Measurements from ENCODE around the gene C4B.

GRCh38 chr6:31978831-31979230 is 35.8 kb upstream of the C4B start:
- no peak for TF ChIP-seq CTCF (IDR thresholded peaks at IDR 0.05; ENCODE audit: extremely low read depth in 1 of 2, insufficient read depth in 1 of 2, low read depth in 1 of 2, low read length in 2 of 2)
- no peak for TF ChIP-seq POLR2AphosphoS5 (IDR thresholded peaks at IDR 0.05; ENCODE audit: insufficient read depth, low read depth, low read length)
- no peak for TF ChIP-seq EZH2 (IDR thresholded peaks at IDR 0.05; ENCODE audit: borderline replicate concordance, low read depth, low read length, severe bottlenecking)
- TF ChIP-seq MYC (IDR thresholded peaks at IDR 0.05; ENCODE audit: low read depth, low read length), result no peak
- no peak for TF ChIP-seq POLR2A (IDR thresholded peaks at IDR 0.05; ENCODE audit: low read depth, low read length)
- no peak for TF ChIP-seq FOS (IDR thresholded peaks at IDR 0.05; ENCODE audit: borderline replicate concordance, insufficient read depth, low read length)
- no peak for TF ChIP-seq MAX (IDR thresholded peaks at IDR 0.05; ENCODE audit: insufficient read depth, insufficient read length)
- TF ChIP-seq JUN (IDR thresholded peaks at IDR 0.05; ENCODE audit: borderline replicate concordance, insufficient read depth, insufficient read length, low read depth), result no peak
- TF ChIP-seq GATA2 (IDR thresholded peaks at IDR 0.05; ENCODE audit: insufficient read depth, insufficient read length, low read depth, low read length), result no peak
